T-helper 1 cell treated with Interleukin-12 subunit alpha and Interleukin-12 subunit beta and Interleukin-4 antibody, amounts not matched to agents 30 μg/mL and 1 μg/mL, for 36 hours (primary cell): ENCODE measurements around the gene TMED6.

Experiments used
- H3K27ac Mint-ChIP-seq: one replicate; pipeline ENCODE4 v1.8.0; 2021; ENCODE audit warnings: mild to moderate bottlenecking, mixed read lengths
- H3K27me3 Mint-ChIP-seq: one replicate; pipeline ENCODE4 v1.8.0; 2021; ENCODE audit warnings: low read depth, mixed read lengths
- H3K36me3 Mint-ChIP-seq: one replicate; pipeline ENCODE4 v1.8.0; 2021; ENCODE audit warnings: low read depth, mixed read lengths
- H3K4me1 Mint-ChIP-seq: one replicate; pipeline ENCODE4 v1.8.0; 2021; ENCODE audit warnings: low read depth, mixed read lengths
- H3K4me3 Mint-ChIP-seq: one replicate; pipeline ENCODE4 v1.8.0; 2021; ENCODE audit warnings: mild to moderate bottlenecking, moderate library complexity, mixed read lengths
- H3K9me3 Mint-ChIP-seq: one replicate; pipeline ENCODE4 v1.8.0; 2021; ENCODE audit warnings: mixed read lengths

The TMED6 gene

GRCh38 chr16:69340095-69340644 lies 11.4 kb downstream of the TMED6 start:
- H3K9me3 Mint-ChIP-seq: no peaks in the 10 kb centered on the region
- peaks cover 29% of the 10 kb centered on the region for H3K4me1 Mint-ChIP-seq
- peaks cover 33% of the 10 kb centered on the region for H3K36me3 Mint-ChIP-seq
- H3K27me3 Mint-ChIP-seq: no peaks in the 10 kb centered on the region
- peak overlapping the region; percentile 97 for H3K27ac Mint-ChIP-seq
- peak overlapping the region; percentile 99 for H3K4me3 Mint-ChIP-seq

- H3K27ac Mint-ChIP-seq: peak within 1 kb of the TSS; percentile 97
- H3K27me3 Mint-ChIP-seq: no peaks in the 10 kb centered on the region
- peak within 1 kb of the TSS; percentile 99 for H3K4me3 Mint-ChIP-seq
- no peaks in the 10 kb centered on the region for H3K9me3 Mint-ChIP-seq
- H3K4me1 Mint-ChIP-seq: peaks cover 30% of the 10 kb centered on the region
- H3K36me3 Mint-ChIP-seq: peaks cover 37% of the 10 kb centered on the region
Measured at GRCh38 chr16:69339289-69340094, 12.1 kb downstream of the TMED6 start, which contains the start of the genes COG8 and NIP7. COG8 (minus strand) TSS chr16:69339564; CDS start chr16:69339552, 12 bp downstream. NIP7 (plus strand) TSS chr16:69339772; CDS start chr16:69339830, 58 bp downstream.

- Mint-ChIP-seq H3K9me3 (no peaks in the 10 kb centered on the region), H3K4me1 (peaks cover 30% of the 10 kb centered on the region), H3K4me3 (peak overlapping the region; percentile 99), H3K36me3 (peaks cover 42% of the 10 kb centered on the region), H3K27me3 (no peaks in the 10 kb centered on the region), H3K27ac (peak overlapping the region; percentile 87)
Measured at GRCh38 chr16:69338557-69339288, 12.9 kb downstream of the TMED6 start.

GRCh38 chr16:69334696-69335095 lies 16.9 kb downstream of the TMED6 start:
- Mint-ChIP-seq H3K4me3 (no peak overlapping the region), H3K36me3 (peaks cover 30% of the 10 kb centered on the region), H3K9me3 (no peaks in the 10 kb centered on the region), H3K27ac (no peak overlapping the region), H3K4me1 (peaks cover 15% of the 10 kb centered on the region), H3K27me3 (no peaks in the 10 kb centered on the region)

GRCh38 chr16:69330286-69331109 lies 21.1 kb downstream of the TMED6 start, which contains the start of gene PDF:
PDF (minus strand) TSS chr16:69330588; CDS start chr16:69330570, 18 bp downstream.
- Mint-ChIP-seq H3K4me3 (peak within 1 kb of the TSS; percentile 81), H3K36me3 (peaks cover 16% of the 10 kb centered on the region), H3K9me3 (no peaks in the 10 kb centered on the region), H3K27me3 (no peaks in the 10 kb centered on the region), H3K27ac (no peak within 1 kb of the TSS), H3K4me1 (peaks cover 27% of the 10 kb centered on the region)

GRCh38 chr16:69329369-69330285 lies 22.0 kb downstream of the TMED6 start:
- H3K4me1 Mint-ChIP-seq: peaks cover 27% of the 10 kb centered on the region
- no peaks in the 10 kb centered on the region for H3K27me3 Mint-ChIP-seq
- no peaks in the 10 kb centered on the region for H3K9me3 Mint-ChIP-seq
- H3K27ac Mint-ChIP-seq: no peak overlapping the region
- H3K36me3 Mint-ChIP-seq: peaks cover 11% of the 10 kb centered on the region
- H3K4me3 Mint-ChIP-seq: peak overlapping the region; percentile 77

GRCh38 chr16:69328854-69329316 lies 22.7 kb downstream of the TMED6 start:
- Mint-ChIP-seq H3K36me3 (peaks cover 6% of the 10 kb centered on the region), H3K4me3 (peak overlapping the region; percentile 77), H3K27ac (no peak overlapping the region), H3K9me3 (no peaks in the 10 kb centered on the region), H3K4me1 (peaks cover 27% of the 10 kb centered on the region), H3K27me3 (no peaks in the 10 kb centered on the region)

- no peaks in the 10 kb centered on the region for H3K9me3 Mint-ChIP-seq
- H3K4me3 Mint-ChIP-seq: no peak overlapping the region
- no peak overlapping the region for H3K27ac Mint-ChIP-seq
- H3K4me1 Mint-ChIP-seq: peaks cover 27% of the 10 kb centered on the region
- peaks cover 4% of the 10 kb centered on the region for H3K36me3 Mint-ChIP-seq
- no peaks in the 10 kb centered on the region for H3K27me3 Mint-ChIP-seq
Measured at GRCh38 chr16:69327585-69328310, 23.8 kb downstream of the TMED6 start.

GRCh38 chr16:69326172-69326873 lies 25.3 kb downstream of the TMED6 start:
- H3K27ac Mint-ChIP-seq: no peak overlapping the region
- no peaks in the 10 kb centered on the region for H3K27me3 Mint-ChIP-seq
- peaks cover 27% of the 10 kb centered on the region for H3K4me1 Mint-ChIP-seq
- no peak overlapping the region for H3K4me3 Mint-ChIP-seq
- no peaks in the 10 kb centered on the region for H3K9me3 Mint-ChIP-seq
- peaks cover 12% of the 10 kb centered on the region for H3K36me3 Mint-ChIP-seq

- Mint-ChIP-seq H3K27ac (no peak overlapping the region), H3K9me3 (no peaks in the 10 kb centered on the region), H3K27me3 (no peaks in the 10 kb centered on the region), H3K4me1 (peaks cover 27% of the 10 kb centered on the region), H3K4me3 (no peak overlapping the region), H3K36me3 (peaks cover 16% of the 10 kb centered on the region)
Measured at GRCh38 chr16:69325784-69326171, 25.8 kb downstream of the TMED6 start.

GRCh38 chr16:69324585-69325253 lies 26.9 kb downstream of the TMED6 start:
- peaks cover 27% of the 10 kb centered on the region for H3K4me1 Mint-ChIP-seq
- H3K27ac Mint-ChIP-seq: no peak overlapping the region
- no peak overlapping the region for H3K4me3 Mint-ChIP-seq
- H3K27me3 Mint-ChIP-seq: no peaks in the 10 kb centered on the region
- no peaks in the 10 kb centered on the region for H3K9me3 Mint-ChIP-seq
- H3K36me3 Mint-ChIP-seq: peaks cover 18% of the 10 kb centered on the region

GRCh38 chr16:69324013-69324531 lies 27.5 kb downstream of the TMED6 start:
- H3K4me1 Mint-ChIP-seq: peaks cover 22% of the 10 kb centered on the region
- no peak overlapping the region for H3K27ac Mint-ChIP-seq
- no peaks in the 10 kb centered on the region for H3K27me3 Mint-ChIP-seq
- peaks cover 23% of the 10 kb centered on the region for H3K36me3 Mint-ChIP-seq
- H3K4me3 Mint-ChIP-seq: no peak overlapping the region
- H3K9me3 Mint-ChIP-seq: no peaks in the 10 kb centered on the region
